ENCODE results near the gene RNF138. TPM values are rescaled to one million over a fixed set of nuclear protein-coding genes. Genes with fewer than 3 reads are reported as not detected.

RNF138 gene
- total and polyA plus RNA-seq, 10 of the 15 experiments (the other 5 are each of a cell fraction or from before 2014, with no cell fraction given), result 24.2 to 75.2 (median 40.1) TPM

- ATAC-seq (no peak), FAIRE-seq (no peak), DNase-seq (ENCODE audit: low read depth, low spot score) (no peak)
- in situ Hi-C loops (cut with MboI) (no loop called here), intact Hi-C loops (cut with micrococcal nuclease; ENCODE audit: unreplicated experiment) (no loop called here)
- ChIA-PET POLR2A (no interaction called here), RAD21 (ENCODE audit: unreplicated experiment) (no interaction called here), SMC1A (ENCODE audit: uncharacterized antibody, unreplicated experiment) (no interaction called here), CTCF (no interaction called here)
- H3K4me2 ChIP-seq (ENCODE audit: control insufficient read depth, insufficient read depth), result no peak overlapping the region
- H3K79me2 ChIP-seq (ENCODE audit: control insufficient read depth, insufficient read depth, low read length), result no peaks in the 10 kb centered on the region
- no peaks in the 10 kb centered on the region for H3K4me1 ChIP-seq (ENCODE audit: control insufficient read depth, insufficient read depth, low read length)
- no peaks in the 10 kb centered on the region; a peak in 1 of 4 replicates for H3K36me3 ChIP-seq (ENCODE audit: control insufficient read depth in 2 of 2, insufficient read depth in 2 of 2, low read length in 1 of 2)
- H3K9ac ChIP-seq (ENCODE audit: control insufficient read depth, insufficient read depth, low read length), result no peak overlapping the region
- TF ChIP-seq TAF1 (IDR thresholded peaks at IDR 0.05; ENCODE audit: borderline replicate concordance, low read depth, low read length), result no peak
- TF ChIP-seq ZBTB33 (IDR thresholded peaks at IDR 0.05), result no peak
- TF ChIP-seq EED (IDR thresholded peaks at IDR 0.05; ENCODE audit: low read depth), result no peak
- TF ChIP-seq JUND (IDR thresholded peaks at IDR 0.05; ENCODE audit: low read depth, low read length), result no peak
- TF ChIP-seq ATF7 (IDR thresholded peaks at IDR 0.05; ENCODE audit: low read depth), result no peak
- TF ChIP-seq NR2F1 (conservative IDR thresholded peaks at IDR 0.05), result no peak
- TF ChIP-seq DPF2 (IDR thresholded peaks at IDR 0.05), result no peak
- TF ChIP-seq ZNF622 (IDR thresholded peaks at IDR 0.05), result no peak
- TF ChIP-seq NFYB (IDR thresholded peaks at IDR 0.05; ENCODE audit: insufficient read depth, low read depth, low read length), result no peak
- no peak for TF ChIP-seq SMAD1 (IDR thresholded peaks at IDR 0.05; ENCODE audit: low read depth, partially characterized antibody)
- no peak for TF ChIP-seq ZNF384 (IDR thresholded peaks at IDR 0.05; ENCODE audit: borderline replicate concordance, low read depth, low read length)
- TF ChIP-seq FOXK2 (IDR thresholded peaks at IDR 0.05), result no peak
- TF ChIP-seq ZBTB40 (IDR thresholded peaks at IDR 0.05; ENCODE audit: borderline replicate concordance), result no peak
- no peak for TF ChIP-seq BMI1 (IDR thresholded peaks at IDR 0.05; ENCODE audit: borderline replicate concordance)
- no peak for TF ChIP-seq ZBED1 (IDR thresholded peaks at IDR 0.05; ENCODE audit: borderline replicate concordance)
- no peak for TF ChIP-seq SUZ12 (IDR thresholded peaks at IDR 0.05; ENCODE audit: unreplicated experiment)
- no peak for TF ChIP-seq NR2C2 (IDR thresholded peaks at IDR 0.05; ENCODE audit: borderline replicate concordance, control insufficient read depth, insufficient read length, low read depth)
- no peak for TF ChIP-seq PKNOX1 (IDR thresholded peaks at IDR 0.05)
- TF ChIP-seq GATAD2B (conservative IDR thresholded peaks at IDR 0.05; ENCODE audit: low read depth), result no peak
- no peaks in the 10 kb centered on the region for H3K27me3 ChIP-seq (replicated peaks in 1 of 2; ENCODE audit: control insufficient read depth in 2 of 2, insufficient read depth in 2 of 2, low read length in 1 of 2)
- WGBS (ENCODE audit: insufficient coverage, insufficient replicate concordance, low lambda C conversion rate, missing lambda C conversion rate), result 100% methylated on average over 1 of the region's 1 CpG
- no peak overlapping the region for H3K4me3 ChIP-seq
- no TSS peak for BruUV-seq (replicated peaks)
- H4K20me1 ChIP-seq (ENCODE audit: control insufficient read depth, insufficient read depth), result no peaks in the 10 kb centered on the region
- H3K27ac ChIP-seq (ENCODE audit: control insufficient read depth, insufficient read depth), result no peak overlapping the region
- H2AFZ ChIP-seq (ENCODE audit: control insufficient read depth, low read depth, low read length), result no peak overlapping the region
- H3K9me3 ChIP-seq (replicated peaks; ENCODE audit: control insufficient read depth, insufficient read depth, low read length), result no peaks in the 10 kb centered on the region
Measured at GRCh38 chr18:32138332-32138982, 46.8 kb downstream of the RNF138 start.
